ENCODE measurements around the gene PTPRR.

Gene PTPRR

GRCh38 chr12:70784042-70784668, 136.4 kb downstream of the PTPRR start:
- TF ChIP-seq CTCF (IDR thresholded peaks at IDR 0.05; ENCODE audit: low read depth, low read length): no peak
- no peak for DNase-seq (ENCODE audit: extremely low read depth, low read depth)

GRCh38 chr12:70783455-70783854, 137.1 kb downstream of the PTPRR start:
- DNase-seq (ENCODE audit: extremely low read depth, low read depth): no peak
- TF ChIP-seq CTCF (IDR thresholded peaks at IDR 0.05; ENCODE audit: low read depth, low read length): no peak

GRCh38 chr12:70779250-70779649, 141.3 kb downstream of the PTPRR start:
- TF ChIP-seq CTCF (IDR thresholded peaks at IDR 0.05; ENCODE audit: low read depth, low read length): no peak
- no peak for DNase-seq (ENCODE audit: extremely low read depth, low read depth)

- DNase-seq (ENCODE audit: extremely low read depth, low read depth): no peak
- no peak for TF ChIP-seq CTCF (IDR thresholded peaks at IDR 0.05; ENCODE audit: low read depth, low read length)
Measured at GRCh38 chr12:70774055-70774454, 146.5 kb downstream of the PTPRR start.

- DNase-seq (ENCODE audit: extremely low read depth, low read depth): no peak
- TF ChIP-seq CTCF (IDR thresholded peaks at IDR 0.05; ENCODE audit: low read depth, low read length): no peak
Measured at GRCh38 chr12:70772836-70773235, 147.7 kb downstream of the PTPRR start.

GRCh38 chr12:70771581-70771980, 149.0 kb downstream of the PTPRR start:
- TF ChIP-seq CTCF (IDR thresholded peaks at IDR 0.05; ENCODE audit: low read depth, low read length): no peak
- no peak for DNase-seq (ENCODE audit: extremely low read depth, low read depth)

- DNase-seq (ENCODE audit: extremely low read depth, low read depth): no peak
- TF ChIP-seq CTCF (IDR thresholded peaks at IDR 0.05; ENCODE audit: low read depth, low read length): no peak
Measured at GRCh38 chr12:70763666-70764065, 156.9 kb downstream of the PTPRR start.

All from AG09319 (cell line).